ENCODE data around the gene SARM1.

- TF ChIP-seq POLR2AphosphoS5 (IDR thresholded peaks at IDR 0.05) (no peak), EZH2 (IDR thresholded peaks at IDR 0.05; ENCODE audit: borderline replicate concordance, insufficient read depth, low read length, poor library complexity, severe bottlenecking) (no peak), MXI1 (conservative IDR thresholded peaks at IDR 0.05; ENCODE audit: poor library complexity, severe bottlenecking) (no peak), RAD21 (conservative IDR thresholded peaks at IDR 0.05) (no peak), EP300 (conservative IDR thresholded peaks at IDR 0.05; ENCODE audit: poor library complexity, severe bottlenecking) (no peak), TAF1 (IDR thresholded peaks at IDR 0.05; ENCODE audit: low read depth) (no peak)
- TF ChIP-seq, protein P1, sequence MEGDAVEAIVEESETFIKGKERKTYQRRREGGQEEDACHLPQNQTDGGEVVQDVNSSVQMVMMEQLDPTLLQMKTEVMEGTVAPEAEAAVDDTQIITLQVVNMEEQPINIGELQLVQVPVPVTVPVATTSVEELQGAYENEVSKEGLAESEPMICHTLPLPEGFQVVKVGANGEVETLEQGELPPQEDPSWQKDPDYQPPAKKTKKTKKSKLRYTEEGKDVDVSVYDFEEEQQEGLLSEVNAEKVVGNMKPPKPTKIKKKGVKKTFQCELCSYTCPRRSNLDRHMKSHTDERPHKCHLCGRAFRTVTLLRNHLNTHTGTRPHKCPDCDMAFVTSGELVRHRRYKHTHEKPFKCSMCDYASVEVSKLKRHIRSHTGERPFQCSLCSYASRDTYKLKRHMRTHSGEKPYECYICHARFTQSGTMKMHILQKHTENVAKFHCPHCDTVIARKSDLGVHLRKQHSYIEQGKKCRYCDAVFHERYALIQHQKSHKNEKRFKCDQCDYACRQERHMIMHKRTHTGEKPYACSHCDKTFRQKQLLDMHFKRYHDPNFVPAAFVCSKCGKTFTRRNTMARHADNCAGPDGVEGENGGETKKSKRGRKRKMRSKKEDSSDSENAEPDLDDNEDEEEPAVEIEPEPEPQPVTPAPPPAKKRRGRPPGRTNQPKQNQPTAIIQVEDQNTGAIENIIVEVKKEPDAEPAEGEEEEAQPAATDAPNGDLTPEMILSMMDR (IDR thresholded peaks at IDR 0.05; ENCODE audit: poor library complexity, severe bottlenecking): no peak
- TF ChIP-seq, protein P2, sequence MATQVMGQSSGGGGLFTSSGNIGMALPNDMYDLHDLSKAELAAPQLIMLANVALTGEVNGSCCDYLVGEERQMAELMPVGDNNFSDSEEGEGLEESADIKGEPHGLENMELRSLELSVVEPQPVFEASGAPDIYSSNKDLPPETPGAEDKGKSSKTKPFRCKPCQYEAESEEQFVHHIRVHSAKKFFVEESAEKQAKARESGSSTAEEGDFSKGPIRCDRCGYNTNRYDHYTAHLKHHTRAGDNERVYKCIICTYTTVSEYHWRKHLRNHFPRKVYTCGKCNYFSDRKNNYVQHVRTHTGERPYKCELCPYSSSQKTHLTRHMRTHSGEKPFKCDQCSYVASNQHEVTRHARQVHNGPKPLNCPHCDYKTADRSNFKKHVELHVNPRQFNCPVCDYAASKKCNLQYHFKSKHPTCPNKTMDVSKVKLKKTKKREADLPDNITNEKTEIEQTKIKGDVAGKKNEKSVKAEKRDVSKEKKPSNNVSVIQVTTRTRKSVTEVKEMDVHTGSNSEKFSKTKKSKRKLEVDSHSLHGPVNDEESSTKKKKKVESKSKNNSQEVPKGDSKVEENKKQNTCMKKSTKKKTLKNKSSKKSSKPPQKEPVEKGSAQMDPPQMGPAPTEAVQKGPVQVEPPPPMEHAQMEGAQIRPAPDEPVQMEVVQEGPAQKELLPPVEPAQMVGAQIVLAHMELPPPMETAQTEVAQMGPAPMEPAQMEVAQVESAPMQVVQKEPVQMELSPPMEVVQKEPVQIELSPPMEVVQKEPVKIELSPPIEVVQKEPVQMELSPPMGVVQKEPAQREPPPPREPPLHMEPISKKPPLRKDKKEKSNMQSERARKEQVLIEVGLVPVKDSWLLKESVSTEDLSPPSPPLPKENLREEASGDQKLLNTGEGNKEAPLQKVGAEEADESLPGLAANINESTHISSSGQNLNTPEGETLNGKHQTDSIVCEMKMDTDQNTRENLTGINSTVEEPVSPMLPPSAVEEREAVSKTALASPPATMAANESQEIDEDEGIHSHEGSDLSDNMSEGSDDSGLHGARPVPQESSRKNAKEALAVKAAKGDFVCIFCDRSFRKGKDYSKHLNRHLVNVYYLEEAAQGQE (IDR thresholded peaks at IDR 0.05; ENCODE audit: borderline replicate concordance): no peak
These were observed 42.3 kb downstream of the SARM1 start for GRCh38 chr17:28413804-28414203.
